Ovary (tissue), 10 donors: ENCODE measurements around the gene JAML. TPM values are rescaled to one million over a fixed set of nuclear protein-coding genes. Genes with fewer than 3 reads are reported as not detected.

Experiments used
- DNase-seq, 5 donors: peaks; one replicate each; pipeline ENCODE4 v3.0.0-alpha.2; 2019 to 2020
- H3K27ac ChIP-seq, 2 donors: fragments of 200-600 bp; one replicate each; pipeline versions ENCODE4 v1.5.1 to v1.8.0; 2019 to 2022
- H3K27me3 ChIP-seq: fragments of 200-600 bp; one replicate; pipeline ENCODE4 v1.8.0; 2022
- H3K36me3 ChIP-seq: fragments of 200-600 bp; sonication (generic); one replicate; pipeline ENCODE4 v1.5.1; 2019
- H3K4me1 ChIP-seq: one replicate; pipeline ENCODE4 v1.8.1; 2013; ENCODE audit warnings: mild to moderate bottlenecking, moderate library complexity; ENCODE audit not compliant: insufficient read depth
- H3K4me3 ChIP-seq: fragments of 200-600 bp; sonication (generic); one replicate; pipeline ENCODE4 v1.5.1; 2017
- H3K9me3 ChIP-seq, 2 donors: fragments of 200-600 bp in 1 of 2; sonication (generic) in 1 of 2; one replicate each; pipeline versions ENCODE4 v1.5.1 to v1.8.1; 2013 to 2019; ENCODE audit warnings: mild to moderate bottlenecking in 1 of 2, moderate library complexity in 1 of 2
- CTCF ChIP-seq, 3 donors: fragments of 450-650 bp in 2 of 3; fragments of 200-600 bp in 1 of 3; IDR thresholded peaks; one replicate each; pipeline versions ENCODE4 v1.5.1 to v1.8.0; 2016 to 2022; ENCODE audit warnings: antibody characterized with exemption in 3 of 3, mild to moderate bottlenecking in 1 of 3
- EP300 ChIP-seq: sonication (generic); formaldehyde crosslinking; IDR thresholded peaks from one replicate; pipeline ENCODE4 v1.6.1; 2017; ENCODE audit warnings: antibody characterized with exemption
- POLR2A ChIP-seq: fragments of 450-650 bp; IDR thresholded peaks from one replicate; pipeline ENCODE4 v1.6.1; 2017; ENCODE audit warnings: antibody characterized with exemption, mild to moderate bottlenecking, moderate library complexity
- WGBS, 3 donors: extraction: QIAGEN DNeasy Blood & Tissue Kit in 1 of 3; methylation state at CpG; one replicate each; pipeline versions ENCODE4 v1.1.5 to v1.1.7; 2013 to 2017; 5-methylcytosine and 5-hydroxymethylcytosine counted together
- intact Hi-C, 4 donors: fragments of 100-400 bp; cut with DNase I; formaldehyde crosslinking; loops; one replicate each; pipeline versions ENCODE4 v1.11.0 to v1.15.1; 2022 to 2023
- long read RNA-seq, 3 donors: library from polyadenylated mRNA in 2 of 3; unstranded in 2 of 3; transcript quantifications; one replicate each; pipeline ENCODE4 v2.0.0 and lab custom pipeline, GENCODE V29; 2021 to 2026
- polyA plus RNA-seq, 2 donors: library from polyadenylated mRNA; stranded (reverse); fragments of 200-250 nt in 1 of 2; fragments of 350-450 nt in 1 of 2; fragmentation: Illumina TruSeq in 1 of 2; extraction: RNeasy Lipid Tissue Mini Kit (QIAGEN cat#74804) in 1 of 2; gene quantifications; one replicate each; pipeline ENCODE4 v1.2.3, GENCODE V29; 2013 to 2014
- total RNA-seq, 7 donors: library from RNA; depleted of rRNA in 2 of 7; stranded (reverse); fragments of >200 nt in 2 of 7; fragmentation: NEBNext Ultra II Directional in 3 of 7; extraction: Animal tissue kit (Norgen Biotek cat#: 25700) in 3 of 7; gene quantifications; one replicate each; pipeline versions ENCODE4 v1.1.0 to v1.2.4, GENCODE V29; 2016 to 2023
- donor health status: DM: no; HTN: no; CAD: no; lungs with moderate emphysema.
- donor health status: DM: no; HTN: no; CAD: no.
- donor health status: Bipolar disorder and iron deficiency.
- donor health status: DM: yes; HTN: yes; CAD: no.
- donor health status: DM: no; HTN: no; CAD: no.
- donor health status: DM: yes; HTN: yes; CAD: no.

The JAML gene
- total RNA-seq (1 to 10 TPM in 6 of 7 donors, under 1 TPM in 1; 0.79 to 5.1 (median 1.8) TPM), polyA plus RNA-seq (10 to 100 TPM in 1 of 2 donors, 1 to 10 TPM in 1; 2.0 to 18.0 TPM)
- long read RNA-seq, donor 1, partial matches to known transcripts = 0 of 4 reads
- long read RNA-seq, donor 1, other reads (novel, unspliced or antisense) = 1 of 4 reads
- long read RNA-seq, donor 2 = 0 reads
- long read RNA-seq, donor 3, partial matches to known transcripts = 0 of 3 reads
- long read RNA-seq, donor 3, other reads (novel, unspliced or antisense) = 2 of 3 reads

- 57 to 62% (median 59%) methylated on average over 6 of the region's 6 CpGs for WGBS, 3 donors
- no peak within 1 kb of the TSS for H3K27ac ChIP-seq
Observed at GRCh38 chr11:118224511-118225188, at the start of gene JAML. Gene JAML, minus strand, starts transcription at chr11:118225011. Its CDS starts 10,145 bp downstream, at chr11:118214866.

GRCh38 chr11:118274186-118274585 is 49.4 kb upstream of the JAML start:
- no peaks in the 10 kb centered on the region for H3K4me1 ChIP-seq
- no peaks in the 10 kb centered on the region for H3K9me3 ChIP-seq
- no peak for DNase-seq
- TF ChIP-seq EP300 (no peak), POLR2A (no peak), CTCF (IDR thresholded peaks at IDR 0.05) (no peak)
- no peaks in the 10 kb centered on the region for H3K36me3 ChIP-seq
- no peak overlapping the region for H3K27ac ChIP-seq
- no peak overlapping the region for H3K4me3 ChIP-seq
- H3K27me3 ChIP-seq = no peaks in the 10 kb centered on the region
- 70 to 78% (median 78%) methylated on average over 2 of the region's 2 CpGs for WGBS, 3 donors
- intact Hi-C loops = no loop called here

More at GRCh38 chr11:118224511-118225188, at the start of gene JAML:
- Histone ChIP-seq H3K4me3 (no peak within 1 kb of the TSS), H3K36me3 (no peaks in the 10 kb centered on the region), H3K4me1 (no peaks in the 10 kb centered on the region), H3K27me3 (no peaks in the 10 kb centered on the region), H3K9me3 (no peaks in the 10 kb centered on the region)
- no peak for DNase-seq
- TF ChIP-seq EP300 (no peak), POLR2A (no peak), CTCF (IDR thresholded peaks at IDR 0.05) (no peak)
- intact Hi-C loops = no loop called here

DNA sequence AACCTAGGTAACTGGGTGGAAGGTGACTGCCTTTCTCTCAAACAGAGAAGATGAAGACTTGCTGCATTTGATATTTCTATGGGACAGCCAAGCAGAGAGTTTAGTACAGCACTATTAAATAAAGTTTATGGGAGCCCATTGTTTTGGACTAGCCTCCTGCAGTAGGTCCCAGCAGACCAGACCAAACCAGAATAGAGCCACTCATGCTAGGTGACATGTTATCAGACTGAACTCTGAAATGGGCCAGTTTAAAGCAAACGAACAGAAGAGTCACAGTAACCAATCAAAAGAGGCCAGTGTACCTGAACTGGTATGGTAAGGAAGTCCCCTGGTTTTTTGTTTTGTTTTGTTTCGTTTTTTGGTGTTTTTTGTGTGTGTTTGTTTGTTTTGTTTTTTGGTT is 47.2 kb upstream of the JAML start:
- H3K27ac ChIP-seq = no peak overlapping the region
- intact Hi-C loops = no loop called here
- H3K36me3 ChIP-seq = no peaks in the 10 kb centered on the region
- no peaks in the 10 kb centered on the region for H3K9me3 ChIP-seq
- H3K4me1 ChIP-seq = no peaks in the 10 kb centered on the region
- whole genome bisulfite sequencing, 3 donors = 47 to 67% (median 56%) methylated on average over 2 of the region's 2 CpGs
- DNase-seq = no peak
- no peak overlapping the region for H3K4me3 ChIP-seq
- no peaks in the 10 kb centered on the region for H3K27me3 ChIP-seq
- no peak for TF ChIP-seq POLR2A
- no peak for TF ChIP-seq CTCF (IDR thresholded peaks at IDR 0.05)
- no peak for TF ChIP-seq EP300

DNA sequence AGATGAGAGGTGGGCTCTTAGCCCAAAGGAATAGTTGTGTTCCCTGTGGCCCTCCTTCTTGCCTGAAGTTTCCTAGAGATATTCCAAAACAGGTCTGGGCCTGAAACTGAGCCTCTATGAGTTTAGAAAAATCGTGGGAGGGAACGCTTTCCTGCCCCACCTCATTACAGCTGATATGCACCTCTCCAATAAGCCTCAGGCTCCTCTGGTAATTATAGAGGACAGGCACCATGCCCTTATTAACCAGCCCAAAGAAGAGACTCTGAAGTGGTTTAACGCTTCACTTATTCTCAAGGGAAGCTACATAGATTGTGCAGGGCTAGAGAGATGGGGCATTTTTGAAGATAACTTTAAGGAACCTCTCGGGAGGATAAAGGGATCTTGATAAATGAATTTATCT is 42.7 kb upstream of the JAML start:
- intact Hi-C loops = loop anchor here in 1 of 4 donors (5.0 kb wide), 1 partner anchor 200 kb away; no protein-coding TSS in a partner anchor
- no peaks in the 10 kb centered on the region for H3K4me1 ChIP-seq
- no peaks in the 10 kb centered on the region for H3K27me3 ChIP-seq
- TF ChIP-seq EP300 = no peak
- TF ChIP-seq POLR2A = no peak
- TF ChIP-seq CTCF (IDR thresholded peaks at IDR 0.05) = no peak
- WGBS, 3 donors = 56 to 81% (median 70%) methylated on average over 4 of the region's 4 CpGs
- DNase-seq = no peak
- H3K9me3 ChIP-seq = no peaks in the 10 kb centered on the region
- H3K36me3 ChIP-seq = no peaks in the 10 kb centered on the region
- no peak overlapping the region for H3K4me3 ChIP-seq
- H3K27ac ChIP-seq = no peak overlapping the region
